Trophoblast cell (in vitro differentiated cells and primary cell): Measurements from ENCODE around the gene ZNF625.

ENCODE experiments used
- DNase-seq, 2 donors: peaks; one replicate each; pipeline ENCODE4 v3.0.0-alpha.2; 2016
- H2AFZ ChIP-seq: 2 replicates; pipeline ENCODE4 v1.6.1; 2013; ENCODE audit warnings: low read length, moderate library complexity, mild to moderate bottlenecking; ENCODE audit not compliant: insufficient read depth, poor library complexity
- H2AK5ac ChIP-seq: 2 replicates; pipeline ENCODE4 v1.6.1; 2013; ENCODE audit warnings: mild to moderate bottlenecking, low read length
- H2BK120ac ChIP-seq: 2 replicates; pipeline ENCODE4 v1.6.1; 2013; ENCODE audit warnings: low read length, mild to moderate bottlenecking, moderate library complexity; ENCODE audit not compliant: insufficient read depth, poor library complexity
- H2BK12ac ChIP-seq: 2 replicates; pipeline ENCODE4 v1.6.1; 2013; ENCODE audit warnings: mild to moderate bottlenecking, low read length, moderate library complexity
- H2BK5ac ChIP-seq: 2 replicates; pipeline ENCODE4 v1.6.1; 2013; ENCODE audit warnings: low read length, low read depth, moderate library complexity, mild to moderate bottlenecking; ENCODE audit not compliant: poor library complexity
- H3K14ac ChIP-seq: 2 replicates; pipeline ENCODE4 v1.6.1; 2013; ENCODE audit warnings: mild to moderate bottlenecking, low read length
- H3K18ac ChIP-seq: 2 replicates; pipeline ENCODE4 v1.6.1; 2013; ENCODE audit warnings: mild to moderate bottlenecking, low read length
- H3K23ac ChIP-seq: 2 replicates; pipeline ENCODE4 v1.6.1; 2013; ENCODE audit warnings: low read length
- H3K27ac ChIP-seq: 2 replicates; pipeline ENCODE4 v1.5.1; 2013; ENCODE audit warnings: low read depth, mild to moderate bottlenecking, inconsistent platforms, low read length, moderate library complexity
- H3K27me3 ChIP-seq: 2 replicates; pipeline ENCODE4 v1.6.1; 2013; ENCODE audit warnings: inconsistent platforms, mild to moderate bottlenecking, low read length, moderate library complexity; ENCODE audit not compliant: insufficient read depth
- H3K36me3 ChIP-seq, 2 experiments: 1 replicate in 1 of 2; 2 replicates in 1 of 2; pipeline ENCODE4 v1.6.1; 2013; ENCODE audit warnings: low read length in 2 of 2, mild to moderate bottlenecking in 2 of 2, moderate library complexity in 1 of 2; ENCODE audit not compliant: insufficient read depth in 2 of 2, control insufficient read depth in 1 of 2
- H3K4ac ChIP-seq: 2 replicates; pipeline ENCODE4 v1.6.1; 2013; ENCODE audit warnings: low read depth, mild to moderate bottlenecking, low read length, moderate library complexity
- H3K4me1 ChIP-seq, 2 experiments: 1 replicate in 1 of 2; 2 replicates in 1 of 2; pipeline ENCODE4 v1.6.1; 2013; ENCODE audit warnings: low read length in 2 of 2, mild to moderate bottlenecking in 2 of 2, moderate library complexity in 1 of 2; ENCODE audit not compliant: insufficient read depth in 2 of 2, control insufficient read depth in 1 of 2
- H3K4me2 ChIP-seq: 2 replicates; pipeline ENCODE4 v1.6.1; 2013; ENCODE audit warnings: inconsistent platforms, mild to moderate bottlenecking, low read length, moderate library complexity
- H3K4me3 ChIP-seq: 2 replicates; pipeline ENCODE4 v1.5.1; 2013; ENCODE audit warnings: mild to moderate bottlenecking, low read depth, low read length, inconsistent platforms
- H3K79me1 ChIP-seq: one replicate; pipeline ENCODE4 v1.6.1; 2013; ENCODE audit warnings: low read length
- H3K79me2 ChIP-seq: 2 replicates; pipeline ENCODE4 v1.6.1; 2013; ENCODE audit warnings: low read length, mild to moderate bottlenecking; ENCODE audit not compliant: control insufficient read depth, insufficient read depth, poor library complexity
- H3K9ac ChIP-seq: 2 replicates; pipeline ENCODE4 v1.6.1; 2013; ENCODE audit warnings: mild to moderate bottlenecking, low read length
- H3K9me3 ChIP-seq: 2 replicates; pipeline ENCODE4 v1.6.1; 2013; ENCODE audit warnings: low read depth, mild to moderate bottlenecking, control low read depth, inconsistent platforms, low read length; ENCODE audit not compliant: insufficient read depth
- H4K12ac ChIP-seq: 2 replicates; pipeline ENCODE4 v1.6.1; 2013; ENCODE audit warnings: low read depth, mild to moderate bottlenecking, low read length, moderate library complexity
- H4K8ac ChIP-seq: 2 replicates; pipeline ENCODE4 v1.6.1; 2013; ENCODE audit warnings: low read depth, mild to moderate bottlenecking, low read length, moderate library complexity
- H4K91ac ChIP-seq: one replicate; pipeline ENCODE4 v1.6.1; 2013; ENCODE audit warnings: low read depth, mild to moderate bottlenecking, low read length, moderate library complexity
- WGBS: extraction: QIAGEN DNeasy Blood & Tissue Kit; methylation state at CpG from one replicate; pipeline ENCODE4 v1.1.7; 2013; ENCODE audit warnings: missing lambda C conversion rate; ENCODE audit not compliant: insufficient read length, insufficient coverage; ENCODE audit errors: extremely low coverage; 5-methylcytosine and 5-hydroxymethylcytosine counted together

The ZNF625 gene

GRCh38 chr19:12159773-12160414, 3.4 kb upstream of the ZNF625 start:
- H3K9me3 ChIP-seq, result no peaks in the 10 kb centered on the region
- no peak overlapping the region for H3K4ac ChIP-seq
- no peak overlapping the region for H2BK5ac ChIP-seq
- no peak overlapping the region for H4K91ac ChIP-seq
- no peak overlapping the region for H2BK120ac ChIP-seq
- DNase-seq, result no peak
- peaks cover 12% of the 10 kb centered on the region for H3K79me1 ChIP-seq
- H3K23ac ChIP-seq, result no peak overlapping the region
- no peak overlapping the region for H3K4me2 ChIP-seq
- no peak overlapping the region for H3K14ac ChIP-seq
- H3K18ac ChIP-seq, result no peak overlapping the region
- no peak overlapping the region for H4K12ac ChIP-seq
- no peak overlapping the region for H4K8ac ChIP-seq
- no peak overlapping the region for H2AFZ ChIP-seq
- H3K27me3 ChIP-seq, result no peaks in the 10 kb centered on the region
- no peak overlapping the region for H3K27ac ChIP-seq
- H3K79me2 ChIP-seq, result peaks cover 15% of the 10 kb centered on the region
- H2BK12ac ChIP-seq, result no peak overlapping the region
- no peak overlapping the region for H3K9ac ChIP-seq
- WGBS, result no CpG with 5 or more reads among the region's 25 CpGs
- peaks cover 5 to 12% of the 10 kb centered on the region in 2 experiments for H3K4me1 ChIP-seq
- no peak overlapping the region for H2AK5ac ChIP-seq
- no peaks in the 10 kb centered on the region for H3K36me3 ChIP-seq
- H3K4me3 ChIP-seq, result no peak overlapping the region

GRCh38 chr19:12155324-12155860, 1.1 kb downstream of the ZNF625 start:
- Histone ChIP-seq H3K4me1 (peaks cover 0 to 3% of the 10 kb centered on the region in 2 experiments), H2AK5ac (no peak overlapping the region), H3K4me2 (peak overlapping the region; percentile 85), H3K4ac (peak overlapping the region; percentile 91), H3K9me3 (no peaks in the 10 kb centered on the region), H4K12ac (no peak overlapping the region), H3K23ac (no peak overlapping the region), H4K8ac (no peak overlapping the region), H3K18ac (no peak overlapping the region), H2BK5ac (no peak overlapping the region), H3K27me3 (no peaks in the 10 kb centered on the region), H3K79me1 (peaks cover 6% of the 10 kb centered on the region), H3K36me3 (peaks cover 7 to 8% of the 10 kb centered on the region in 2 experiments), H3K14ac (no peak overlapping the region), H3K9ac (no peak overlapping the region), H3K4me3 (peak overlapping the region; percentile 88), H4K91ac (no peak overlapping the region), H3K79me2 (peaks cover 8% of the 10 kb centered on the region), H2BK120ac (no peak overlapping the region), H3K27ac (no peak overlapping the region), H2AFZ (no peak overlapping the region), H2BK12ac (no peak overlapping the region)
- no peak for DNase-seq
- no CpG with 5 or more reads among the region's 11 CpGs for WGBS

GRCh38 chr19:12145348-12145747, 11.2 kb downstream of the ZNF625 start:
- WGBS, result no CpG with 5 or more reads among the region's 8 CpGs
- Histone ChIP-seq H3K14ac (no peak overlapping the region), H3K36me3 (peaks cover 12 to 31% of the 10 kb centered on the region in 2 experiments)

GRCh38 chr19:12141405-12141736, 15.2 kb downstream of the ZNF625 start:
- DNase-seq, result no peak
- peaks cover 13 to 26% of the 10 kb centered on the region in 2 experiments for H3K36me3 ChIP-seq
- H3K79me1 ChIP-seq, result peaks cover 5% of the 10 kb centered on the region
- no peak overlapping the region for H2AK5ac ChIP-seq
- H3K9ac ChIP-seq, result no peak overlapping the region
- peaks cover 6 to 7% of the 10 kb centered on the region in 2 experiments for H3K4me1 ChIP-seq
- no peak overlapping the region for H2BK120ac ChIP-seq
- no peak overlapping the region for H3K4me3 ChIP-seq
- H4K12ac ChIP-seq, result no peak overlapping the region
- no peak overlapping the region for H3K23ac ChIP-seq
- H3K79me2 ChIP-seq, result peaks cover 7% of the 10 kb centered on the region
- no peak overlapping the region for H2BK5ac ChIP-seq
- no peak overlapping the region for H2BK12ac ChIP-seq
- H4K91ac ChIP-seq, result no peak overlapping the region
- no CpG with 5 or more reads among the region's 10 CpGs for WGBS
- no peak overlapping the region for H3K18ac ChIP-seq
- no peaks in the 10 kb centered on the region for H3K27me3 ChIP-seq
- no peak overlapping the region for H3K4ac ChIP-seq
- no peak overlapping the region for H2AFZ ChIP-seq
- no peak overlapping the region for H3K4me2 ChIP-seq
- no peaks in the 10 kb centered on the region for H3K9me3 ChIP-seq
- H3K14ac ChIP-seq, result no peak overlapping the region
- no peak overlapping the region for H3K27ac ChIP-seq
- H4K8ac ChIP-seq, result no peak overlapping the region

More at GRCh38 chr19:12145348-12145747, 11.2 kb downstream of the ZNF625 start:
- no peak for DNase-seq
- H2BK12ac ChIP-seq, result no peak overlapping the region
- no peak overlapping the region for H3K27ac ChIP-seq
- H3K79me1 ChIP-seq, result no peaks in the 10 kb centered on the region
- no peak overlapping the region for H3K4me2 ChIP-seq
- no peak overlapping the region for H3K9ac ChIP-seq
- H3K23ac ChIP-seq, result no peak overlapping the region
- H3K18ac ChIP-seq, result no peak overlapping the region
- H2BK5ac ChIP-seq, result no peak overlapping the region
- H3K27me3 ChIP-seq, result no peaks in the 10 kb centered on the region
- no peaks in the 10 kb centered on the region for H3K79me2 ChIP-seq
- no peaks in the 10 kb centered on the region for H3K9me3 ChIP-seq
- no peak overlapping the region for H4K91ac ChIP-seq
- H3K4me3 ChIP-seq, result no peak overlapping the region
- no peak overlapping the region for H4K12ac ChIP-seq
- H2AFZ ChIP-seq, result no peak overlapping the region
- no peak overlapping the region for H2BK120ac ChIP-seq
- H2AK5ac ChIP-seq, result no peak overlapping the region
- H3K4ac ChIP-seq, result no peak overlapping the region
- H3K4me1 ChIP-seq, result peaks cover 5 to 7% of the 10 kb centered on the region in 2 experiments
- H4K8ac ChIP-seq, result no peak overlapping the region
